MCF 10A (cell line): ENCODE results near the gene INTS11. TPM values are rescaled to one million over a fixed set of nuclear protein-coding genes. Genes with fewer than 3 reads are reported as not detected.

Experiments used
- BruUV-seq: library from RNA; stranded (reverse); fragments of 400-500 nt; replicated peaks from 2 replicates; lab custom pipeline; 2021; lab: Mats Ljungman, UMichigan
- CTCF ChIA-PET: fragments of 300-600 bp; sonication (Branson Sonifier 250); formaldehyde crosslinking; extraction: SDS; loops from one replicate; lab custom pipeline; 2021; ENCODE audit warnings: antibody characterized with exemption, inconsistent platforms; lab: Yijun Ruan, JAX
- POLR2A ChIA-PET: fragments of 300-600, 350-650 bp; sonication (Branson Sonifier 250); formaldehyde crosslinking; extraction: SDS; loops from one replicate; lab custom pipeline; 2020; ENCODE audit warnings: antibody characterized with exemption, inconsistent platforms; lab: Yijun Ruan, JAX
- DNase-seq: peaks from one replicate; pipeline ENCODE4 v3.0.0-alpha.2; 2018; ENCODE audit not compliant: unreplicated experiment
- H3K27ac Mint-ChIP-seq: one replicate; pipeline ENCODE4 v1.8.0; 2022; ENCODE audit warnings: mild to moderate bottlenecking, low read depth, mixed read lengths; ENCODE audit not compliant: unreplicated experiment
- H3K27me3 Mint-ChIP-seq: one replicate; pipeline ENCODE4 v1.8.0; 2022; ENCODE audit warnings: mixed read lengths; ENCODE audit not compliant: insufficient read depth, unreplicated experiment
- H3K36me3 Mint-ChIP-seq: one replicate; pipeline ENCODE4 v1.8.0; 2022; ENCODE audit warnings: mild to moderate bottlenecking, moderate library complexity, mixed read lengths; ENCODE audit not compliant: insufficient read depth, unreplicated experiment
- H3K4me1 Mint-ChIP-seq: one replicate; pipeline ENCODE4 v1.8.0; 2022; ENCODE audit warnings: mixed read lengths; ENCODE audit not compliant: insufficient read depth, unreplicated experiment
- H3K4me3 Mint-ChIP-seq: one replicate; pipeline ENCODE4 v1.8.0; 2022; ENCODE audit warnings: mild to moderate bottlenecking, moderate library complexity, mixed read lengths; ENCODE audit not compliant: unreplicated experiment
- H3K9me3 Mint-ChIP-seq: one replicate; pipeline ENCODE4 v1.8.0; 2022; ENCODE audit warnings: mixed read lengths; ENCODE audit not compliant: unreplicated experiment
- CTCF ChIP-seq: fragments of 200-600 bp; IDR thresholded peaks from one replicate; pipeline ENCODE4 v1.8.0; 2022; ENCODE audit warnings: antibody characterized with exemption, mild to moderate bottlenecking; ENCODE audit not compliant: unreplicated experiment
- intact Hi-C: fragments of 100-400 bp; cut with micrococcal nuclease; formaldehyde crosslinking; loops from 2 replicates; pipeline ENCODE4 v1.14.1; 2022
- total RNA-seq: library from RNA; stranded (reverse); gene quantifications from 2 replicates; pipeline ENCODE4 v1.2.3, GENCODE V29; 2022

The INTS11 gene
- total RNA-seq, 1 experiment from 2014 or later = 122 TPM

GRCh38 chr1:1345860-1346500 lies 21.5 kb upstream of the INTS11 start:
- H3K4me1 Mint-ChIP-seq = peaks cover 13% of the 10 kb centered on the region

GRCh38 chr1:1345384-1345783 lies 20.9 kb upstream of the INTS11 start:
- Mint-ChIP-seq H3K4me3 (peak overlapping the region; percentile 79), H3K9me3 (no peaks in the 10 kb centered on the region), H3K27me3 (no peaks in the 10 kb centered on the region), H3K36me3 (peaks cover 28% of the 10 kb centered on the region), H3K27ac (no peak overlapping the region), H3K4me1 (peaks cover 13% of the 10 kb centered on the region)
- no TSS peak for BruUV-seq
- intact Hi-C loops = no loop called here
- POLR2A ChIA-PET = interaction anchor here (0.8 to 5.7 kb wide), 4 partner anchors 20 to 54 kb away, joined by 4 to 47 read pairs (median 21); partner anchors contain the start of genes AURKAIP1 and CCNL2
- no peak for TF ChIP-seq CTCF
- DNase-seq = no peak
- CTCF ChIA-PET = interaction anchor here (0.6 to 1.4 kb wide), 5 partner anchors 11 to 440 kb away, joined by 3 to 7 read pairs (median 4); no protein-coding TSS in a partner anchor

More at GRCh38 chr1:1345860-1346500, 21.5 kb upstream of the INTS11 start:
- Mint-ChIP-seq H3K9me3 (no peaks in the 10 kb centered on the region), H3K4me3 (peak overlapping the region; percentile 79), H3K36me3 (peaks cover 22% of the 10 kb centered on the region), H3K27ac (peak overlapping the region; percentile 84), H3K27me3 (no peaks in the 10 kb centered on the region)
- ChIA-PET POLR2A (interaction anchor here (0.6 to 5.7 kb wide), 7 partner anchors 13 to 63 kb away, joined by 3 to 47 read pairs (median 21); partner anchors contain the start of genes AURKAIP1 and CCNL2), CTCF (interaction anchor here (0.6 to 1.4 kb wide), 7 partner anchors 11 to 223 kb away, joined by 3 to 7 read pairs (median 4); no protein-coding TSS in a partner anchor)
- BruUV-seq = no TSS peak
- no peak for TF ChIP-seq CTCF
- intact Hi-C loops = no loop called here
- peak; percentile 59 for DNase-seq

- Mint-ChIP-seq H3K27me3 (no peaks in the 10 kb centered on the region), H3K4me3 (peak overlapping the region; percentile 63), H3K27ac (peak overlapping the region; percentile 69), H3K9me3 (no peaks in the 10 kb centered on the region), H3K4me1 (peaks cover 13% of the 10 kb centered on the region), H3K36me3 (peaks cover 34% of the 10 kb centered on the region)
- intact Hi-C loops = no loop called here
- ChIA-PET CTCF (interaction anchor here (0.6 to 1.4 kb wide), 9 partner anchors 10 to 439 kb away, joined by 3 to 8 read pairs (median 5); partner anchors contain the start of gene MXRA8), POLR2A (interaction anchor here (0.7 to 5.7 kb wide), 10 partner anchors 13 to 386 kb away, joined by 3 to 47 read pairs (median 4); partner anchors contain the start of genes AURKAIP1, CCNL2 and TAS1R3)
- no TSS peak for BruUV-seq
- DNase-seq = peak; percentile 97
- TF ChIP-seq CTCF = peak; percentile 39
These were observed 20.3 kb upstream of the INTS11 start for GRCh38 chr1:1344655-1345361.
